HG03378 (cell line): ENCODE measurements around the gene NPEPL1.
A peak's percentile ranks its signal among the peaks of the same experiment; 100 is the strongest.
"Not testable (repeated sequence)": the region's sequence is repeated elsewhere in the genome, so short reads cannot be mapped to it uniquely, and the experiment has no call there.

Experiments used
- ATAC-seq: cut with Tn5 transposase; IDR thresholded peaks from one replicate; pipeline ENCODE4 v1.9.1; 2021; ENCODE audit warnings: mild to moderate bottlenecking, moderate library complexity; ENCODE audit not compliant: unreplicated experiment

Gene NPEPL1, protein sequence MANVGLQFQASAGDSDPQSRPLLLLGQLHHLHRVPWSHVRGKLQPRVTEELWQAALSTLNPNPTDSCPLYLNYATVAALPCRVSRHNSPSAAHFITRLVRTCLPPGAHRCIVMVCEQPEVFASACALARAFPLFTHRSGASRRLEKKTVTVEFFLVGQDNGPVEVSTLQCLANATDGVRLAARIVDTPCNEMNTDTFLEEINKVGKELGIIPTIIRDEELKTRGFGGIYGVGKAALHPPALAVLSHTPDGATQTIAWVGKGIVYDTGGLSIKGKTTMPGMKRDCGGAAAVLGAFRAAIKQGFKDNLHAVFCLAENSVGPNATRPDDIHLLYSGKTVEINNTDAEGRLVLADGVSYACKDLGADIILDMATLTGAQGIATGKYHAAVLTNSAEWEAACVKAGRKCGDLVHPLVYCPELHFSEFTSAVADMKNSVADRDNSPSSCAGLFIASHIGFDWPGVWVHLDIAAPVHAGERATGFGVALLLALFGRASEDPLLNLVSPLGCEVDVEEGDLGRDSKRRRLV

DNA sequence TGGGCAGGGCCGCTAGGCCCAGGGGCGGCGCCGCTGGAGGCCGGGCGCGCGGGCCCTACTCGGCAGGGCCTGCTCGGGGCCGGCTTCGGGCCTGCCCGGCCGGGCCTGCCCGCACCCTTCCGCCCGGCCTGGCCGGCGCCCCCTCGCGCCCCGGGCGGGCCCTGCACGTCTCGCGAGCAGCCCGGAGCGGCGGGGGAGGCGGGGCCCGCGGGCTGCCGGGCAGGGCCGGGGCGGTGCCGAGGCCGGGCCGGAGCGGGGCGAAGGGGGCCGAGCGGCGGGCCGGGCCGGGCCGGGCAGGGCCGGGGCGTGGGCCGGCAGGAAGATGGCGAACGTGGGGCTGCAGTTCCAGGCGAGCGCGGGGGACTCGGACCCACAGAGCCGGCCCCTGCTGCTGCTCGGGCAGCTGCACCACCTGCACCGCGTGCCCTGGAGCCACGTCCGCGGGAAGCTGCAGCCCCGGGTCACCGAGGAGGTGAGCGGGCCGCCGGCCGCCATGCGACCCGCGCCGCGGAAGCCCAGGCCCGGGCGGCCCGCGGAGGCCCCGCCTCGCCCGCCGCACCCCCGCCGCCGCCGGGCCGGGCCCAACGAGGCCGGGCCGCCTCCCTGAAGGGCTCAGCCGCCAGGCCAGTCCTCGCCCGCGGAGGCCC, at the start of gene NPEPL1:
Gene NPEPL1 (plus strand): TSS at position 222 of the 647 bp plus-strand sequence. CDS start 101 bp downstream, at position 323.
- ATAC-seq = no peak

DNA sequence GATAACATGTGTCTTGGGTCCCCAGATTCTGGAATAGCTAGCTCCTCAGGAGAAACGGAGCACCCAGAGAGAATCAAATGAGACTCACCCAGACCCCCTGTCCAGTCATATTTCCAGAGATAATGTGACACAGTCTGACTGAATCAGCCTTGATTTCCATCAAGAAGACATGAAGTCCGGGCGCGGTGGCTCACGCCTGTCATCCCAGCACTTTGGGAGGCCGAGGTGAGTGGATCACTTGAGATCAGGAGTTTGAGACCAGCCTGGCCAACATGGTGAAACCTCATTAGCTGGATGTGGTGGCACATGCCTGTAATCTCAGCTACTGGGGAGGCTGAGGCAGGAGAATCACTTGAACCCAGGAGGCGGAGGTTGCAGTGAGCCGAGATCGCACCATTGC, 49.7 kb upstream of the NPEPL1 start:
- not testable (repeated sequence) for ATAC-seq

DNA sequence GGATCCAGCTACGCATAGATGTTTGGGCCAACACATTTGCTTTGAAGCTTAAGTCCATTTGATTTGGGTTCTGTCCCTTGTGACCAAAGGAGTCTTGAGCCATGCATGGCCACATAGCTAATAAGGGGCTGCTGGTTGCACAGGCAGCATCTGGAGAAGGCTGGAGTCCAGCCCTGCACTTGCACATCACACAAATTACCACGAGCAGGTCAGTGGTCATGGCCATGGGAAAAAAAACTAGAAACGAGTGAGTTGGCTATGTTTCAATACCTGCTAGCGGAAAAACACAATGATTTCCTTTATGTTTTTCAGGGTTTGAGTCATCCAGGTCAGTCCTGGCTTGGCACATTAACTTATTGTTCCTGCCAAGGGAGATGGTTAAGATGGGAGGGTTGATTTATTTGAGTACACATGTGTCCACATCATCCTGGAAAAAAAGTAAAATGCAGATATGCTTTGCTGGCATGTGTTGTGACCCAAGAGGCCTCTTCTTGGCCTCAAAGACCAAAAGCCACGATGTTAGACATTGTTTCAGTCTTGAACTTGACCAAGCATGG, 47.1 kb upstream of the NPEPL1 start:
- ATAC-seq = no peak

DNA sequence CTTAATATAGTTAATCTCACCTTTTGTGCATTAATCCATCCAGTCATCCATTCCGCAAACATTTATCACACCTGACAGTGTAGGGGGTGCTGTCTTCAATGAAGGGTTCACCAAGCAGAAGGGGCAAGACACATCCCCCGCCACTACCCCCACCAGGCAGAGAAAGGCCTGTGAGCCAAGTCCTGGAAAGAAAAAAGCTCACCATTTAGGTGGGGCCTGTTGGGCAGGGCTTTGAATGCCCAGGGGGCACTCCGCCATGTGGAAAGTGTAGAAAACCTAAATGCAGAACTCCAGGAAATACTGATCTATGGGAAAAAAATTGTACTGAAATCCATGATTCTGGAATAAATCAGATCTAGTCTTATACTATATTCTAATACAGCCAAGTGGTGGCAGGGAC, 46.3 kb upstream of the NPEPL1 start:
- ATAC-seq = no peak

DNA sequence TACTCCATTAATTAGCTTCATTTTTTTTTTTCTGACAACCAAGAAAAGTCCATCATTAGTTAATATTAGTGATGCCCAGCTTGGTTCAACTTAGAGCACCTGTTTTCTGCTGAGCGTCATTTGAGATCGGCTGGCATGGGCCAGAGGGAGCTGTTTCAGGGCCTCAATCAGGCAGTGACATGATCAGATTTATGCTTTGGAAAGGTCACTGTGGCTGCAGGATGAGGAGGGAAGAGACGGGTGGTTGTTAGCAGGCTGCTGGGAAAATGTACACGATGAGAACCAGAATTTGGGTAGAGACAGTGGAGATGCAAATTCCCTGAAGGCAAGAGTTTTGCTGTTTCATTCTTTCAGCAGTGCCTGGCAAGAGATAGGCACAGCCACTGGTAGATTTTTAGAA, 45.9 kb upstream of the NPEPL1 start:
- no peak for ATAC-seq

DNA sequence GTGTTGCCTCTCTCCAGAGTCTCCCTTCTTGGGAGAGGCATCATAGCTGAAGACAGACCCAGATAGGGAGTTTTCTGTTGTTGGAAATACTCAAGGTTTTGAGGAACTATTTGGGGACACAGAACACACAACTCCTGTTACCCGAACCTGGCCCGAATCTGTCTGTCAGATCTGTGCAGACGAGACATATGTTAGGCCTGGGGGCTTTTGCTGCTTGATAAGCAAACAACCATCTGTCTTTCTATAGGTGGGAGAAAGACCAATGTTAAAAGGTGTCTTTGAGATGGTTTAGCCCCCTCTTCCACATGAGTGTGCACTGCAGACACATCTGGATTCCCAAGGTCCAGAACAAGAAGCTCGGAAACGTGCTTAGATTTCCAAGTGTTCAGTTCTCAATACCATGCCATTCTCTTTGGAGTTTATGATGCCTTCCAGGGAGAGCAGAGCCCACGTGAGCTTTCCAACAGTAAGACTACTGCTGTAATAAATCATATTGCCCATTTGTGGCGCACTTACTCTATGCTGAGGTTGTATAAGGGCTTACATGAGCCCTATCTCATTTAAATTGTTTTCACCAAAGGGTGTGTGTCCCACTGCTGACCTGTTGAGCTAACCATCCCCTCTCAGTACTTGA, 45.3 kb upstream of the NPEPL1 start:
- ATAC-seq = no peak

DNA sequence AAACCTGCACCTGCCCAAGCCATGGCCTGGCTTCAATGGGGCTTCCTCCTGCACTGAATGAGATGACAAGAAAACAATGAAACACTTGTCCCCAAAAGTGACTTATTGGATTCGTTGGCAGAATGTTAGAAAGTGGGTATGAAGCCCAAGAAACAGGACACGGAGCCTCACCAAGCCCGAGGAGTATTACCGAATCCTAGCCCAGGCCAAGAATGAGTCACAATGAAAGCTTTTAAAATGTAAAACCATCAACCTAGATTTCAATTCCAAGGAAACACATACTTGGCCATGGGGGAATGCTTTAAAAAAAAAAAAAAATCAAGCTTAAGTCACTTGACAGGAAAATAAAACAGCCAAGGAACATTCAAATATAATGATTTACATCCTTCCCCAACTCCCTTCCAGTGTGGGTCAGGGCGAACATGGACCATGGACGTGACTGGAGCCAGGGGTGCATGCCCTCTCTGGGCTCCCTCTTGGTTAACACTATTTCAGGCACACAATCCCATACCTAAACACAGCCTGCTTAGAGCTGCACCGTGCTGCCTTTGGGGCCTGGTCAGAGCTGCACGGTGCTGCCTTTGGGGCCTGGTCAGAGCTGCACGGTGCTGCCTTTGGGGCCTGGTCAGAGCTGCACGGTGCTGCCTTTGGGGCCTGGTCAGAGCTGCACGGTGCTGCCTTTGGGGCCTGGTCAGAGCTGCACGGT, 44.7 kb upstream of the NPEPL1 start:
- ATAC-seq = no peak

DNA sequence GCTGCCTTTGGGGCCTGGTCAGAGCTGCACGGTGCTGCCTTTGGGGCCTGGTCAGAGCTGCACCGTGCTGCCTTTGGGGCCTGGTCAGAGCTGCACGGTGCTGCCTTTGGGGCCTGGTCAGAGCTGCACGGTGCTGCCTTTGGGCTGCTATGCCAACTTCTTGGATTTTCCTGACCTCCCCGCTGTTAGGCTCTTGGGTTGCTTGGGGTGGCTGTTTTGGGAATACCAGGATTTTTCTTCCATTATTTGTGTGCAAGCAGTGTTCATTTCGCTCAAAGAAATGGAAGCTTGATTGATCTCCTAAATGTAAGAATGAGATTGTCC, 44.1 kb upstream of the NPEPL1 start:
- ATAC-seq = not testable (repeated sequence)

DNA sequence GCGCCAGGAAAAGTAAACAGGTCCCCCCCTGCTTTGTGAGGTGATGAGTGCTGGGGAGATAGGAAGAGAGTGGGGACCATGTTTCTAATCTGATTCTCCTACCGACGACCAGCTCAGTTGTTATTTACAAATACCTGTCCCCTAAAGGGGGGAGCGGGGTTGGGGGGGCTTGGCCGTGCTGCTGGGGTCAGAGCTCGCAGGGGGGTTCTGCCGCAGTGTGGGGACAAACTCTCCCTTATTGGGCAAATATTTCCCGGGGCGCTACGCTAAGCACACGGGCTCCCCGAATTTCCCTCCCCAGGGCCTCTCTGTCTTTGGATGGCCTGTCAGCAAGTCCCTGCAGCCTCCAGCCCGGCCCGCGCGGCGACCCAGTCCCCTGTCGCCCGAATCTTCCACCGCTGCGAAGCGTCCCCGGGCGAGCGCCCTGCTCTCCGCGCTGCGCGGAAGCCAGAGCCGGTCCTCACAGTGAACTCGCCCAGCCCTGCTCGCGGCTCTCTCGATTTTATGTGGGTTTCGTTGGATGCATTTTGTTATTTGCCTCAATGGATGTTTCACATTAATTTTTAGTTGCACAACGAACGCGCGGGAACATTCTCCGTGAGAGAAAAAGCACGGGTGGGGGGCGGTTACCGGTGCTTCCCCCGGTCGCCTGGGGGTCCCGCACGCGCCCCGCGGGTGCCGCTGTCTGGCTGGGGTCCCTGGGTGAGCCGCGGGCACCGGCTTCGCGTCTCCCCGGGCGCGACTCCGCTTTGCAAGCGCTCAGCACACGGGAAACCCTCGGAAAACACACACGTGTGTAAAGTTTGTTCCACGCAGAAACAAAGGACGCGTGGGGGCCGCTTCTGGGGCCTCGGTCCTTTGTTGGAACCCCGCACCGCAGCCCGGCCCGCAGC, 43.1 kb upstream of the NPEPL1 start:
- ATAC-seq = no peak

DNA sequence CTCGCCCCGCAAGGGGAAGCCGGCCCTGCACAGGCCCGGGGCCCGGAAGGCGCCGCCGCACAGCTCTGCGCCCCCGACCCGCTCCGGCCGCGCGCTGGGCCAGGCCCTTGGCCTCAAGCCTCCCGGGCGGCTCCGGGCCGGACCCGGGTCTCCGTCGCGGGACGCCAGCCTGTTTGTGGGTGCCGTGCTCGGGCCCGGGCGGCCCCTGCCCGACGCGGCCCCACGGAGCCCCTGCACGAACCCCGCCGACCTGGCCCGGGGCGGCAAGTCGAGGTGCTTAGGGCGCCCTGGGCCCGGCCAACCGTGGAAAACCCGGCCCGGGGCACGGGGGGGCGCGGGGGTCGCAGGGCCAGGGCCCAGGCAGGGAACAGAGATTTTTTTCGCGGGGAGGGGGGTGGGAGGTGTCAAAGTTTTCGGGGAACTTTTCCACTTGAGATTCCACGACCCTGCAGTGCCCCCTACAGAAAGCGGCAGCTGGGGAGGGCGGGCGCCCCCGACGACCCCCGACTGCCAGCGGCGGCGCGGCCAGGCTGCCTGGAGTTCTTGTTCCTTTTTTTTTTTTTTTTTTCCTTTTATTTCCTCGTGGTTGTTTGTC, 42.3 kb upstream of the NPEPL1 start:
- no peak for ATAC-seq

DNA sequence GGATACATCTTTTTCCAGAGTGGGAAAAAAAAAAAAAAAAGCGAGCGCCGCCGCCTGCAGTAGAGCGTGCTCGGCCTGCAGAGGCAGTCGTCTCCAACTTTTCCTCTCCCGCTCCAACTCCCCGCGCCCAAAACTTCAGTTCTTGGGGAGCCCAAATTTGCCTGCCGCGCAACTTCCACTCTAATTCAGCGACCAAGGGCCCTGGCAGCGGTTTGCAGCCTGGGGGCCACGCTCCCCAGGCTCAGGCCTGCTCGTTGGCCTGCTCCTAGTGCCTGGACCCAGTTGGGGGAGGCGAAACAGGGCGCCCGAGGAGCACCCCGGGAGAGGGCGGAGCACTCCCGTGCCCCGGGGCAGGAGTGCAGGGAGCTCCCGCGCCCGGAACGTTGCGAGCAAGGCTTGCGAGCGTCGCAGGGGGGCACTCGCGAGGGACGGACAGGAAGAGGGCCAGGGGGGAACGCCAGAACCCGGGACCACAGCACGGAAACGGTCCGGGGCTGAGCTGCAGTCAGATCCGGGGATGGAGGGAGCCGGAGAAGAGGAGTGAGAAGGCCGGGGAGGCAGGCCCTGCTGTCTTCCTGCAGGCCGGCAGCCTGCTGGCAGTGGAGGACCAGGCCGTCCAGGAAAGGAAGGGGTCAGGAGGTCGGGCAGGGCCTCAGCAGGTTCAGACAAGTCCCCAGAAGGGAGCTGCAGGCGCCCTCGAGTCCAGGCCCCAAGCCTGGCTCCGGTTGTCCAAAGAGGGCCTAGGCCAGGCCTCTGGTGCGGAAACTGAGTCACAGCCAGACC, 41.6 kb upstream of the NPEPL1 start, which contains the start of gene STX16:
Gene STX16 (plus strand): TSS at position 508 of the 783 bp plus-strand sequence. CDS start 724 bp downstream, outside the sequence.
- ATAC-seq = peak; percentile 41

DNA sequence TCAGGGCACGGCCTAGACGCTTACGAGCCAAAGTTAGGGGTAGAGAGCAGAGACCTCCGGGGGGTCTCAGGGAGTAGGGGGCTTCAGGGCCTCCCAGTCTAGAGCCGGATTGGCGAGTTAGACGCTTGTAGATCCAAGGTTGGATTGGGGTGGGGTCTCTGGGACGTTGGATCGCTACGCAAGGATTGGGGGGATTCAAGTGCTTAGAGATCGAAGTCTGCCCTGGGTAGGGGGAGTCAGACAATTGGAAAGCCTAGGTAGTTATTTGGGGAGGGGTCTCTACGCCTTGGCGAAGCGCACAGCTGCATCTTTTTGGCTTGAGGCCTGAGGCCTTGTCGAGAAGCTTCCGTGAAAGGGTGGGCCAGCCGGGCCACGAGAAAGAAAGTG, 41.0 kb upstream of the NPEPL1 start:
- ATAC-seq = no peak

DNA sequence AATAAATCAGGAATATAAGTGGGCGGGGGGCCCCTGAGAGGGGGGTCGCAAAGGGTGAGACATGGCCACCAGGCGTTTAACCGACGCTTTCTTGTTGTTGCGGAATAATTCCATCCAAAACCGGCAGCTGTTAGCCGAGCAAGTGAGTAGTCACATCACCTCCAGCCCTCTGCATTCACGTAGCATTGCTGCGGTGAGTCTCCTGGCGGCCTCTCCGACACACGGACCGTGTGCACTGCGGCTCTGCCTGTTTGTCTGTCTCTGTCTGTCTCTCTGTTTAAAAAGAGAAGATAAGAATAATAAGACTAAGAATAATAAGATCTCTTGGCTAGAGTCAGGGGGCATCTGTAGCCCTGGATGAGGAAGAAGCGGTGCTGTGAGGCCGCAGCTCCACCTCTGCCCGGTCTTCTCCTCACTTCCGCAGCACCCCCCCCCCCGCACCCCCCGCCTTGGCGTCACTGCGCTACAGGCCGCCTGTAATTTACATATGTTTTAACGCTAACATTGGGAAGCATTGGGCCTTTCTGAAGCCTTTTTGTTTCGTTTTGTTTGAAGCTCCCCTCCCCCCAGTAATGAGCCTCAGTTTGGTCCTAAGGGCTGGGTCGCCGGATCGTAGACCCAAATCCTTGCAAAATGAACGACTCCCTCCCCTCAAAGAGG, 40.5 kb upstream of the NPEPL1 start:
- ATAC-seq = peak; percentile 42

DNA sequence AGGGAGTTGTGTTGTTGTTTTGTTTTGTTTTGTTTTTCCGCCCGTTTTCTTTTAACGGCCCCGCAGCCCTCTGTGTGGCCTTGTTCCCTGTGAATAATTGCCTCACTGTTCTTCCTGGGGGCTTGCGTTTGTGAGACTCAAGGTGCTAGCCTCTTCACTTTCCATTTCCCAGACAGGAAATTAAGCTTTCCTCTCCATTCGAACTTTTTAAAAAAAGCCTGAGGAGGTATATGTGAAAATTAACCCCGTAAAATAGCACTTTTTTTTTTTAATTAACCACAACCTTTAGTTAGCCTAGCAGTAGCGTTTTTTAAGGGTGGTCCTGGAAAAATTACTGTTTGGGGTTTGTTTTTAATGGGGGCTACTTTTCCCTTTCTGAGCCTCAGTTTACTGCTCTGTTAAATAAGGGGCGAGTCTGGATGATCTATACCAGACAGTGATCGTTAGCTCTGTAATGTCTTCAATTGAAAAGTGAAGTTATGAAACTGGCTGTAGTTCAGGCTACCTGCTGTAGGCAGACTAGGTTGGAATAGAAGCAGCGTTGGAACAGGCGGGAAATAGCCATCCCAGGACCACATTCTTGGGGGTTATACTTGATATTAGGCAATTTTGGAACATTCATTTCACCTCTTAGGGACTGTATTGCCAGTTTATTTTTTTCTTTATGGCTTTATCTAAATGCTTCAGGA, 39.9 kb upstream of the NPEPL1 start:
- no peak for ATAC-seq

DNA sequence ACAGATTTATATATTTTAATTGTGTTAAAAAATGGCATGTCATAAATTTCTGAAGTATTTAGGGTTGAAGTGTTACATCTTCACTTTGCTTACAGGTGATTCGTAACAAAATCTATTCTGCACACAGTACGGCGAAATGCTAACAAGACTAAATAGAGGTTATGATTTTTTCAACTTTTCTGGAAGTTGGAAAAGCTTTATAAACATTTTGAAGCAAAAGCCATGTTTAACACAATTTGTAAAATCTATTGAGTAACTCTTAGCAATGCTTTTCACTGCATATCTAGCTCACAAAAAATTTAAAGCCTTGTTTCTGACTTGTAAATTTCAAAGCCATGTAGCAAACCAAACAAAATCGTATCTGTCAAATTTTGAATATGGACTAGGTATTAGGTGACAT, 38.3 kb upstream of the NPEPL1 start:
- no peak for ATAC-seq

DNA sequence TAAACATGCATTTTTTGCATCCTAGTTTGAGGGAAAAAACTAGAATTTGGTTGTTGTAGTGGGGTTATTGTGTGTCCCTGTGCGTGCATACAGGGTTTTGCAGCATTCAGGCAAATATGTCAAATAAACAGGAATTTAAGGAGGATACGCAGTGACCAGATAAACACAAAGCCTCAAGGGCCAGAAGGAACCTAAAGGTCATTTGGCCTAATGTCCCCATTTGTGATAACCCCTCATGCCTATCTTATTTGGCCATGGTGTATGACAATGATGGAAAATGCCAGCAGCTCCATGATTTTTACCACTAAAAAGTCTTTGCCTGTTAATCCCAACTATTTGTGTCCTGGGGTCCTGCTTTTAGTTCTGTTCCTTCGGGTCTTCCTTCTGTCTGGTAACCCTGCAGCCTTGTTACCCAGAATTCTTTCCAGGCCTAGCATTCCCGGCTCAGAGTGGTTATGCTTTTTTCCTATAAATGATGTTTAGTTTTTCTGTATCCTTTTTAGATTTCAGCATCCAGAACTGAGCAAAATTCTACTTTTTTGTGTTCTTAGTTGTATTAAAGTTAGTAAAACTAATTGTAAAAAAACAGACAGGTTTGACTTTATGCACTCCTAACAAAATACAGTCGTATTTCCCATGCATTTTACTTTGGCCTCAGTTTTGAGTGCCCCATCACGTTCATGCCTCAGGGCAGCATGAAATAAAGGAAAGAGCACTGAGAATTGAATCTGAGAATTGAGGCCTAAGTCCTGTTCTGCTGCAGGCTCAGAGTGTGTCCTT, 37.1 kb upstream of the NPEPL1 start:
- no peak for ATAC-seq

DNA sequence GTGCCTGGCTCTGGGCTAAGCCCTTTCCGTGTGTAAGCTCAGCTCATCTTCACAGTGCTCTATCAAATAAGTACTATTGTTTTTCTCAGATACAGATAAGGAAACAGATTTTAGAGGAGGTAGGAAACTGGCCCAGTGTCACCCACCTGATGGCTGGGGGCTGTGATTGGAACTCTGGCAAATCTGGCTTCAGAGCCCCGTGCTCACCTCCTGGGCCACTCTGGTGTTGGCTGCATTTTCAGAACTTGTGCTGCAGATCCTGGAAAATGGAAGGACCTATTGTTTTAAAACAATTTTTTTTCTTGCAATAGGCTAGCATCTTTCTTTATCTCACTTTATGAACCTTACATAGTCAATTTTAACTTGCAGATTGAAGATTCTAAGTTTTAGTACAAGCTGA, 35.8 kb upstream of the NPEPL1 start:
- ATAC-seq = no peak
